ENCODE results near the gene RBBP8NL. TPM values are rescaled to one million over a fixed set of nuclear protein-coding genes. Genes with fewer than 3 reads are reported as not detected.

Gene RBBP8NL
- total RNA-seq, 1 experiment from 2014 or later: 0.28 TPM

DNA sequence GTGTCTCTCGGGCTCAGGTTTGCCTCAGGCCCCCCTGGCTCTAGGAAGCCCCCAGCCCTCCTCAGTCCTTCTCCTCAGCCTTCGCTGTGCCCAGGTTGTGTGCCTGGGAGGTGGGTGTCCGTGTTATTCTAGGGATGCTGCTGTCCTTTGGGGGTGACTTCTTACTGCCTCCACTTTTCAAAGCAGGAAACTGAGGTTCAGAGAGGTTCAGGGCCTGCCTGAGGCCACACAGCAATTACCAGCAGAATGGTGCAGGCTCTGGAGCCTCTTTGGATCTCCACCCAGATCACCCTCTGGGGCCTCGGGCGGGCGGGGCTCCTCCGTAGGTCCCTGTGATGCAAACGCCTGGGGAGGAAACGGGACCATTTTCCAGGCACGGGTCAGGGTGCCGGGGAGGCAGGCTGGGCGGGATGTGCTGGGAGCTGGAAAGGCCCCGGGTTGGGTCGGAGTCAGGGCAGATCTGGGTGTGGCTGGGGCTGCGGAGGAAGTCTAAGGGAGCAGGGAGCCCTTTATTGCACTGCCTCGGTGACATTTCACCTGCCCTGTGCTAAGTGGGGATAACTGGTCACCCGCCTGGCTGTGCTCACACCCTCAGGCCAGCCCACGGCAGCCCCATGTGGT lies 25.2 kb upstream of the RBBP8NL start:
- no peak overlapping the region for H2AK5ac ChIP-seq (ENCODE audit: insufficient read length, low read length)
- no peak overlapping the region for H3K4me2 ChIP-seq (ENCODE audit: insufficient read depth, insufficient read length, low read length)
- no peaks in the 10 kb centered on the region for H3K79me2 ChIP-seq (ENCODE audit: insufficient read depth, low read length)
- H2AFZ ChIP-seq (ENCODE audit: low read length): no peak overlapping the region
- no peak overlapping the region for H3K18ac ChIP-seq (ENCODE audit: insufficient read length, low read depth, low read length)
- Mint-ChIP-seq H3K4me3 (no peak overlapping the region), H3K4me1 (peaks cover 0 to 17% of the 10 kb centered on the region in 2 experiments; a peak in 2 of 4 replicates), H3K36me3 (ENCODE audit: insufficient read depth in 1 of 3, low read depth in 3 of 3) (no peaks in the 10 kb centered on the region), H3K27me3 (ENCODE audit: low read depth) (peaks cover 12% of the 10 kb centered on the region), H3K27ac (no peak overlapping the region), H3K9me3 (no peaks in the 10 kb centered on the region)
- no peaks in the 10 kb centered on the region for H3K9me3 ChIP-seq (ENCODE audit: control insufficient read depth, low read depth, low read length)
- H3K56ac ChIP-seq (ENCODE audit: insufficient read length, low read depth, low read length): no peak overlapping the region
- H3K14ac ChIP-seq (ENCODE audit: insufficient read depth, low read length): no peak overlapping the region; the same call in 1 of the 2 replicates
- no peaks in the 10 kb centered on the region for H3K79me1 ChIP-seq (ENCODE audit: insufficient read depth, low read depth, low read length, poor library complexity, severe bottlenecking)
- no peak overlapping the region for H3T11ph ChIP-seq (ENCODE audit: low read length)
- no peak for TF ChIP-seq CTCF (conservative IDR thresholded peaks at IDR 0.05)
- H4K20me1 ChIP-seq (ENCODE audit: control insufficient read depth, insufficient read depth, insufficient read length): no peaks in the 10 kb centered on the region
- no peak overlapping the region for H2BK5ac ChIP-seq (ENCODE audit: insufficient read length, low read length)
- H3K23me2 ChIP-seq (ENCODE audit: insufficient read length, low read depth, low read length, poor library complexity, severe bottlenecking): no peaks in the 10 kb centered on the region
- no peaks in the 10 kb centered on the region for H3K4me1 ChIP-seq (ENCODE audit: insufficient read depth, low read length)
- H2BK15ac ChIP-seq (ENCODE audit: low read depth, low read length): no peak overlapping the region
- no peak overlapping the region for H3K23ac ChIP-seq (ENCODE audit: insufficient read length, low read depth, low read length)
- no peaks in the 10 kb centered on the region for H3K27me3 ChIP-seq (ENCODE audit: insufficient read depth, low read length)
- no peak overlapping the region for H4K8ac ChIP-seq (replicated peaks; ENCODE audit: insufficient read length, low read depth, low read length)
- H2BK20ac ChIP-seq (ENCODE audit: low read depth, low read length, poor library complexity, severe bottlenecking): no peak overlapping the region
- H2BK12ac ChIP-seq (ENCODE audit: insufficient read length, low read depth, low read length): no peak overlapping the region
- H4K5ac ChIP-seq (ENCODE audit: insufficient read length, low read depth, low read length): no peak overlapping the region
- no peak overlapping the region for H3K27ac ChIP-seq (ENCODE audit: insufficient read length, low read depth, low read length)
- H4K91ac ChIP-seq (ENCODE audit: insufficient read length, low read depth, low read length): no peak overlapping the region
- no peak overlapping the region for H3K9ac ChIP-seq (ENCODE audit: extremely low read depth, insufficient read length, low read length)
- no peak overlapping the region for H2BK120ac ChIP-seq (ENCODE audit: low read depth, low read length, poor library complexity, severe bottlenecking)
- no peak for DNase-seq
- H3K4ac ChIP-seq (ENCODE audit: low read depth, low read length): no peak overlapping the region
- no CpG with 5 or more reads among the region's 18 CpGs for WGBS (ENCODE audit: extremely low coverage, insufficient read length, low lambda C conversion rate)

Measured in H9 (cell line).